Liver (tissue), 9 donors: Measurements from ENCODE around the gene KIF11. TPM values are rescaled to one million over a fixed set of nuclear protein-coding genes. Genes with fewer than 3 reads are reported as not detected.

Experiments
- DNase-seq: peaks from one replicate; pipeline ENCODE4 v3.0.0-alpha.2; 2017; ENCODE audit warnings: low spot score
- H3K27ac ChIP-seq, 2 donors: one replicate each; pipeline ENCODE4 v1.7.0; 2013; ENCODE audit warnings: inconsistent platforms in 2 of 2, low read length in 2 of 2, control low read depth in 1 of 2, low read depth in 1 of 2, mild to moderate bottlenecking in 1 of 2
- H3K27me3 ChIP-seq, 4 donors: one replicate each; pipeline versions ENCODE4 v1.6.1 to v1.7.0; 2013; ENCODE audit warnings: low read length in 3 of 4, inconsistent platforms in 1 of 4, mild to moderate bottlenecking in 1 of 4, moderate library complexity in 1 of 4; ENCODE audit not compliant: control insufficient read depth in 4 of 4, insufficient read depth in 4 of 4
- H3K36me3 ChIP-seq, 4 donors: one replicate each; pipeline versions ENCODE4 v1.6.1 to v1.7.0; 2013; ENCODE audit warnings: low read length in 3 of 4, mild to moderate bottlenecking in 3 of 4, low read depth in 1 of 4, moderate library complexity in 1 of 4; ENCODE audit not compliant: control insufficient read depth in 4 of 4, insufficient read depth in 3 of 4
- H3K4me1 ChIP-seq, 4 donors: one replicate each; pipeline versions ENCODE4 v1.6.1 to v1.7.0; 2013; ENCODE audit warnings: low read length in 3 of 4, mild to moderate bottlenecking in 3 of 4, moderate library complexity in 1 of 4; ENCODE audit not compliant: control insufficient read depth in 4 of 4, insufficient read depth in 4 of 4
- H3K4me3 ChIP-seq, 3 donors: one replicate each; pipeline versions ENCODE4 v1.6.1 to v1.7.0; 2013; ENCODE audit warnings: low read length in 3 of 3, control low read depth in 1 of 3, low read depth in 1 of 3, mild to moderate bottlenecking in 1 of 3
- H3K9ac ChIP-seq, 2 donors: one replicate each; pipeline ENCODE4 v1.7.0; 2013; ENCODE audit warnings: low read length in 2 of 2, mild to moderate bottlenecking in 2 of 2, moderate library complexity in 2 of 2, control low read depth in 1 of 2, low read depth in 1 of 2
- H3K9me3 ChIP-seq, 4 donors: one replicate each; pipeline versions ENCODE4 v1.6.1 to v1.7.0; 2013; ENCODE audit warnings: low read length in 3 of 4; ENCODE audit not compliant: control insufficient read depth in 4 of 4
- ATF3 ChIP-seq: IDR thresholded peaks from 2 replicates; pipeline ENCODE4 v1.6.1; 2016; ENCODE audit warnings: antibody characterized with exemption
- FOXA1 ChIP-seq: IDR thresholded peaks from 2 replicates; pipeline ENCODE4 v1.6.1; 2016; ENCODE audit warnings: antibody characterized with exemption
- FOXA2 ChIP-seq: IDR thresholded peaks from 2 replicates; pipeline ENCODE4 v1.6.1; 2016; ENCODE audit warnings: antibody characterized with exemption
- GABPA ChIP-seq, 2 donors: IDR thresholded peaks in 1 of 2; conservative IDR thresholded peaks in 1 of 2; 2 replicates each; pipeline ENCODE4 v1.6.1; 2016; ENCODE audit warnings: antibody characterized with exemption in 2 of 2, mild to moderate bottlenecking in 1 of 2, moderate library complexity in 1 of 2
- HNF4A ChIP-seq, 2 donors: conservative IDR thresholded peaks; 2 replicates each; pipeline ENCODE4 v1.6.1; 2016; ENCODE audit warnings: antibody characterized with exemption in 2 of 2, mild to moderate bottlenecking in 2 of 2
- HNF4G ChIP-seq: IDR thresholded peaks from 2 replicates; pipeline ENCODE4 v1.6.1; 2016; ENCODE audit warnings: antibody characterized with exemption
- MAX ChIP-seq: IDR thresholded peaks from 2 replicates; pipeline ENCODE4 v1.6.1; 2016; ENCODE audit warnings: antibody characterized with exemption
- NR2F2 ChIP-seq: IDR thresholded peaks from 2 replicates; pipeline ENCODE4 v1.6.1; 2016; ENCODE audit warnings: antibody characterized with exemption
- RAD21 ChIP-seq, 2 donors: IDR thresholded peaks; 2 replicates each; pipeline ENCODE4 v1.6.1; 2016; ENCODE audit warnings: antibody characterized with exemption in 2 of 2, mild to moderate bottlenecking in 2 of 2
- REST ChIP-seq: IDR thresholded peaks from 2 replicates; pipeline ENCODE4 v1.6.1; 2016; ENCODE audit warnings: antibody characterized with exemption, mild to moderate bottlenecking
- TAF1 ChIP-seq: conservative IDR thresholded peaks from 2 replicates; pipeline ENCODE4 v1.6.1; 2016; ENCODE audit warnings: antibody characterized with exemption, mild to moderate bottlenecking
- YY1 ChIP-seq: IDR thresholded peaks from 2 replicates; pipeline ENCODE4 v1.6.1; 2016; ENCODE audit warnings: antibody characterized with exemption, mild to moderate bottlenecking
- ZBTB33 ChIP-seq: IDR thresholded peaks from 2 replicates; pipeline ENCODE4 v1.6.1; 2016; ENCODE audit warnings: antibody characterized with exemption
- WGBS: extraction: QIAGEN DNeasy Blood & Tissue Kit; methylation state at CpG from one replicate; pipeline ENCODE4 v1.1.7; 2013; 5-methylcytosine and 5-hydroxymethylcytosine counted together
- polyA plus RNA-seq, 2 donors: library from polyadenylated mRNA; stranded (reverse) in 1 of 2; unstranded in 1 of 2; fragments of 200-250 nt in 1 of 2; fragments of >200 nt in 1 of 2; fragmentation: Nextera tagmentation in 1 of 2; extraction: Ambion mirVana in 1 of 2; gene quantifications; one replicate each; pipeline versions ENCODE4 v1.2.1 to v1.2.3, GENCODE V29; 2013 to 2015
- total RNA-seq, 2 donors: library from RNA; depleted of rRNA; stranded (reverse); fragments of >200 nt; gene quantifications; one replicate each; pipeline ENCODE4 v1.2.3, GENCODE V29; 2014
- donor health status: healthy.
- donor health status: healthy.
- donor health status: healthy.
- donor health status: healthy.
- donor health status: healthy.

Gene KIF11
- total and polyA plus RNA-seq, 4 donors = 0.25 to 29.2 (median 0.58) TPM

GRCh38 chr10:92550924-92551323 is 42.0 kb upstream of the KIF11 start:
- Histone ChIP-seq H3K36me3 (peaks cover 0 to 11% (median 8%) of the 10 kb centered on the region in 4 donors), H3K4me3 (no peak overlapping the region), H3K4me1 (no peaks in the 10 kb centered on the region), H3K9me3 (peaks cover 0 to 6% (median 3%) of the 10 kb centered on the region in 4 donors), H3K9ac (no peak overlapping the region), H3K27ac (no peak overlapping the region), H3K27me3 (no peaks in the 10 kb centered on the region)
- no peak for DNase-seq
- WGBS = 58% methylated on average over 2 of the region's 2 CpGs
- TF ChIP-seq GABPA (IDR thresholded peaks at IDR 0.05 in 1 of 2, conservative IDR thresholded peaks at IDR 0.05 in 1 of 2) (no peak), ATF3 (no peak), HNF4G (no peak), NR2F2 (no peak), REST (no peak), ZBTB33 (no peak), RAD21 (IDR thresholded peaks at IDR 0.05) (no peak), FOXA1 (no peak)

- no peak overlapping the region for H3K9ac ChIP-seq
- H3K4me3 ChIP-seq = no peak overlapping the region
- H3K36me3 ChIP-seq = peaks cover 0 to 11% (median 8%) of the 10 kb centered on the region in 4 donors
- TF ChIP-seq YY1 = no peak
- no peak for TF ChIP-seq HNF4A (conservative IDR thresholded peaks at IDR 0.05)
- TF ChIP-seq MAX = no peak
- TF ChIP-seq HNF4G = no peak
- TF ChIP-seq FOXA2 = no peak
- TF ChIP-seq TAF1 = no peak
- no peak for TF ChIP-seq ATF3
- TF ChIP-seq NR2F2 = no peak
- 96% methylated on average over 5 of the region's 5 CpGs for WGBS
- DNase-seq = no peak
- H3K4me1 ChIP-seq = no peaks in the 10 kb centered on the region
- H3K27ac ChIP-seq = no peak overlapping the region
- peaks cover 0 to 6% (median 3%) of the 10 kb centered on the region in 4 donors for H3K9me3 ChIP-seq
- no peaks in the 10 kb centered on the region for H3K27me3 ChIP-seq
Measured at GRCh38 chr10:92552310-92552709, 40.6 kb upstream of the KIF11 start.
